IMR-90 (cell line): ENCODE results near the gene MARCHF7. TPM values are rescaled to one million over a fixed set of nuclear protein-coding genes. Genes with fewer than 3 reads are reported as not detected.

ENCODE experiments used
- ATAC-seq: fragments of 200-7000 bp; cut with Tn5 transposase; 2 replicates; pipeline ENCODE4 v1.9.1; 2020; ENCODE audit warnings: low read depth, mild to moderate bottlenecking, moderate library complexity
- BruUV-seq: library from RNA; stranded (reverse); fragments of 400-500 nt; replicated peaks from 2 replicates; lab custom pipeline; 2021; lab: Mats Ljungman, UMichigan
- CTCF ChIA-PET: fragments of 300-600 bp; formaldehyde crosslinking; extraction: SDS; loops from one replicate; lab custom pipeline; 2021; ENCODE audit warnings: antibody characterized with exemption; lab: Yijun Ruan, JAX
- POLR2A ChIA-PET: fragments of 300-600 bp; sonication (Branson Sonifier 250); formaldehyde crosslinking; loops from one replicate; lab custom pipeline; 2022; ENCODE audit warnings: antibody characterized with exemption; ENCODE audit not compliant: unreplicated experiment; lab: Charles Lee
- DNase-seq: peaks from one replicate; pipeline ENCODE4 v3.0.0; 2013
- H2AFZ ChIP-seq: replicated peaks from 2 replicates; pipeline ENCODE3; 2013; ENCODE audit warnings: low read length, mild to moderate bottlenecking; ENCODE audit not compliant: poor library complexity
- H2AK5ac ChIP-seq: 2 replicates; pipeline ENCODE4 v1.6.1; 2013; ENCODE audit warnings: low read depth, low read length, inconsistent platforms
- H2AK9ac ChIP-seq: replicated peaks from 2 replicates; pipeline ENCODE3; 2013; ENCODE audit warnings: mild to moderate bottlenecking, low read depth, low read length, moderate library complexity; ENCODE audit not compliant: poor library complexity
- H2BK120ac ChIP-seq: 2 replicates; pipeline ENCODE4 v1.6.1; 2013; ENCODE audit warnings: low read depth, low read length, inconsistent platforms
- H2BK15ac ChIP-seq: 3 replicates; pipeline ENCODE4 v1.6.1; 2013; ENCODE audit warnings: low read depth, low read length, inconsistent platforms
- H2BK20ac ChIP-seq: 2 replicates; pipeline ENCODE4 v1.6.1; 2013; ENCODE audit warnings: low read depth, mild to moderate bottlenecking, inconsistent platforms, low read length, moderate library complexity
- H2BK5ac ChIP-seq: 2 replicates; pipeline ENCODE4 v1.6.1; 2013; ENCODE audit warnings: mild to moderate bottlenecking, low read depth, low read length, inconsistent platforms; ENCODE audit not compliant: poor library complexity, severe bottlenecking
- H3K14ac ChIP-seq: replicated peaks from 2 replicates; pipeline ENCODE4 v1.6.1; 2013; ENCODE audit warnings: low read depth, low read length, inconsistent platforms
- H3K18ac ChIP-seq: 2 replicates; pipeline ENCODE4 v1.6.1; 2013; ENCODE audit warnings: low read depth, low read length, control low read depth
- H3K23ac ChIP-seq: 2 replicates; pipeline ENCODE4 v1.6.1; 2013; ENCODE audit warnings: low read depth, low read length, inconsistent platforms
- H3K27ac ChIP-seq: 2 replicates; pipeline ENCODE4 v1.5.1; 2013; ENCODE audit warnings: mild to moderate bottlenecking, control low read depth, low read length; ENCODE audit not compliant: insufficient read depth
- H3K27me3 ChIP-seq: 2 replicates; pipeline ENCODE4 v1.6.1; 2013; ENCODE audit warnings: low read length; ENCODE audit not compliant: control insufficient read depth, insufficient read depth
- H3K36me3 ChIP-seq: 2 replicates; pipeline ENCODE4 v1.6.1; 2013; ENCODE audit warnings: low read length, mixed read lengths; ENCODE audit not compliant: control insufficient read depth, insufficient read depth
- H3K4ac ChIP-seq: 2 replicates; pipeline ENCODE4 v1.6.1; 2013; ENCODE audit warnings: low read depth, low read length, inconsistent platforms
- H3K4me1 ChIP-seq: 2 replicates; pipeline ENCODE4 v1.6.1; 2013; ENCODE audit warnings: low read length, mixed read lengths; ENCODE audit not compliant: control insufficient read depth, insufficient read depth
- H3K4me2 ChIP-seq: 2 replicates; pipeline ENCODE4 v1.6.1; 2013; ENCODE audit warnings: low read depth, mild to moderate bottlenecking, control low read depth, low read length, moderate library complexity
- H3K4me3 ChIP-seq: 2 replicates; pipeline ENCODE4 v1.5.1; 2013; ENCODE audit warnings: low read depth, mild to moderate bottlenecking, control low read depth, low read length, moderate library complexity; ENCODE audit not compliant: insufficient read depth
- H3K56ac ChIP-seq: 2 replicates; pipeline ENCODE4 v1.6.1; 2013; ENCODE audit warnings: low read length, inconsistent platforms; ENCODE audit not compliant: insufficient read depth; ENCODE audit errors: extremely low read depth
- H3K79me1 ChIP-seq, 2 experiments: 2 replicates each; pipeline ENCODE4 v1.6.1; 2013; ENCODE audit warnings: low read length in 2 of 2, inconsistent platforms in 1 of 2, low read depth in 1 of 2
- H3K9ac ChIP-seq: 2 replicates; pipeline ENCODE4 v1.6.1; 2013; ENCODE audit warnings: low read depth, low read length, control low read depth
- H3K9me1 ChIP-seq: 2 replicates; pipeline ENCODE4 v1.6.1; 2013; ENCODE audit warnings: low read length, inconsistent platforms; ENCODE audit not compliant: insufficient read depth
- H3K9me3 ChIP-seq: 2 replicates; pipeline ENCODE4 v1.6.1; 2013; ENCODE audit warnings: low read length; ENCODE audit not compliant: control insufficient read depth, insufficient read depth
- H4K20me1 ChIP-seq: 2 replicates; pipeline ENCODE4 v1.6.1; 2013; ENCODE audit warnings: low read length, inconsistent platforms; ENCODE audit not compliant: insufficient read depth
- H4K5ac ChIP-seq: 2 replicates; pipeline ENCODE4 v1.6.1; 2013; ENCODE audit warnings: mild to moderate bottlenecking, low read depth, low read length, control low read depth
- H4K8ac ChIP-seq, 2 experiments: 2 replicates each; pipeline ENCODE4 v1.6.1; 2013; ENCODE audit warnings: low read depth in 2 of 2, low read length in 2 of 2, control low read depth in 1 of 2, inconsistent platforms in 1 of 2
- H4K91ac ChIP-seq: 2 replicates; pipeline ENCODE4 v1.6.1; 2013; ENCODE audit warnings: low read depth, low read length, inconsistent platforms; ENCODE audit not compliant: insufficient read depth
- RCOR1 ChIP-seq: IDR thresholded peaks from 2 replicates; pipeline ENCODE4 v1.6.1; 2012; ENCODE audit warnings: mild to moderate bottlenecking, low read length, improper control_type of control experiment; ENCODE audit not compliant: insufficient replicate concordance
- WGBS, 2 experiments: methylation state at CpG; one replicate each; pipeline versions ENCODE4 v1.1.5 to v1.1.7; 2013; ENCODE audit warnings: missing lambda C conversion rate in 2 of 2; ENCODE audit not compliant: insufficient read length in 1 of 2; ENCODE audit errors: extremely low coverage in 2 of 2; 5-methylcytosine and 5-hydroxymethylcytosine counted together
- dilution Hi-C: fragments of 300-500 bp; cut with HindIII; formaldehyde crosslinking; loops from one replicate; pipeline ENCODE4 v1.14.3; 2018; ENCODE audit warnings: low sequenced_read_pairs; ENCODE audit not compliant: unreplicated experiment
- in situ Hi-C: fragments of 300-500 bp; cut with MboI; formaldehyde crosslinking; loops from 3 replicates; pipeline ENCODE4 v1.14.3; 2019; ENCODE audit warnings: low sequenced_read_pairs, inconsistent platforms, mixed read lengths
- intact Hi-C: fragments of 100-400 bp; cut with micrococcal nuclease; formaldehyde crosslinking; loops from 2 replicates; pipeline ENCODE4 v1.10.0; 2022
- polyA plus RNA-seq, 3 experiments: library from polyadenylated mRNA; depleted of rRNA; stranded (reverse); fragments of >200 nt; gene quantifications; 2 replicates each; pipeline ENCODE4 v1.2.3, GENCODE V29; 2012; ENCODE audit warnings: low replicate concordance in 1 of 3
- total RNA-seq: library from RNA; depleted of rRNA; stranded (reverse); fragments of >200 nt; gene quantifications from 2 replicates; pipeline ENCODE4 v1.2.3, GENCODE V29; 2012

Gene MARCHF7
- total and polyA plus RNA-seq, 2 of the 4 experiments (the other 2 are of a cell fraction), result 59.1 to 193 TPM

DNA sequence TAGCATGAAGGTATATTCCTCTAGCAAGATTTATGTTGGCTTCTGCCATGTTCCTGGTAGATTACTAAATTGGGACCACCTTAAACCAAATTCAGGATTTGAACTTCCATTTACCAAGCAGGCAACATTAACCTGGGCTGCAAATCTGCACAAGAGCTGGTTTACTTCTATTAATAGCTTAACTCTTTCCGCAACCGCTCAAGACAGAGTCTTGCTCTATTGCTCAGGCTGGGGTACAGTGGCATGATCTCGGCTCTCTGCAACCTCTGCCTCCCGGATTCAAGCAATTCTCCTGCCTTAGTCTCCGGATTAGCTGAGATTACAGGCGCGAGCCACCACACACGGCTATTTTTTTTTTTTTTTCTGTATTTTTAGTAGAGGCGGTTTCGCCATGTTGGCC is 8.4 kb downstream of the MARCHF7 start:
- Histone ChIP-seq H3K9me3 (no peaks in the 10 kb centered on the region; the same call in 1 of the 2 replicates), H3K27ac (no peak overlapping the region), H3K4me2 (no peak overlapping the region), H4K8ac (no peak overlapping the region), H2AK9ac (no peak overlapping the region), H3K27me3 (no peaks in the 10 kb centered on the region), H3K23ac (no peak overlapping the region), H3K18ac (no peak overlapping the region), H4K91ac (no peak overlapping the region), H3K4me1 (peaks cover 4% of the 10 kb centered on the region; the same call in 1 of the 2 replicates), H2AFZ (no peak overlapping the region), H3K56ac (no peak overlapping the region), H3K14ac (no peak overlapping the region), H2BK20ac (no peak overlapping the region), H2BK15ac (no peak overlapping the region), H3K9ac (no peak overlapping the region), H4K5ac (no peak overlapping the region), H2AK5ac (no peak overlapping the region), H4K20me1 (peaks cover 97% of the 10 kb centered on the region), H3K4ac (no peak overlapping the region), H2BK5ac (no peak overlapping the region), H3K79me1 (peaks cover 0 to 23% of the 10 kb centered on the region in 2 experiments; a peak in 2 of 4 replicates), H2BK120ac (no peak overlapping the region), H3K9me1 (peaks cover 8% of the 10 kb centered on the region; the same call in 1 of the 2 replicates), H3K36me3 (peaks cover 38% of the 10 kb centered on the region), H3K4me3 (no peak overlapping the region)
- intact Hi-C loops, result no loop called here
- no CpG with 5 or more reads among the region's 10 CpGs for WGBS, 2 experiments
- no peak for DNase-seq
- in situ Hi-C loops, result no loop called here
- no peak for ATAC-seq
- TF ChIP-seq RCOR1, result no peak
- no TSS peak for BruUV-seq
- dilution Hi-C loops, result no loop called here
- ChIA-PET POLR2A (no interaction called here), CTCF (no interaction called here)
